A673 (cell line): ENCODE results near the gene MBL2.

Source experiments
- EZH2 ChIP-seq: fragments of 200-600 bp; sonication (generic); IDR thresholded peaks from 2 replicates; pipeline ENCODE4 v1.6.1; 2017; ENCODE audit warnings: borderline replicate concordance, low read depth, mild to moderate bottlenecking, mixed read lengths, antibody characterized with exemption, low read length; ENCODE audit not compliant: poor library complexity, severe bottlenecking
- TF ChIP-seq, protein P1 (sequence below): fragments of 300-800, 200-600 bp; sonication (generic); conservative IDR thresholded peaks from 2 replicates; pipeline ENCODE4 v1.5.1; 2017; ENCODE audit warnings: low read depth, mild to moderate bottlenecking, antibody characterized with exemption, low read length, moderate library complexity, mixed read lengths

GRCh38 chr10:52738951-52739350 is 33.6 kb downstream of the MBL2 start:
- TF ChIP-seq EZH2: no peak
- TF ChIP-seq, protein P1, sequence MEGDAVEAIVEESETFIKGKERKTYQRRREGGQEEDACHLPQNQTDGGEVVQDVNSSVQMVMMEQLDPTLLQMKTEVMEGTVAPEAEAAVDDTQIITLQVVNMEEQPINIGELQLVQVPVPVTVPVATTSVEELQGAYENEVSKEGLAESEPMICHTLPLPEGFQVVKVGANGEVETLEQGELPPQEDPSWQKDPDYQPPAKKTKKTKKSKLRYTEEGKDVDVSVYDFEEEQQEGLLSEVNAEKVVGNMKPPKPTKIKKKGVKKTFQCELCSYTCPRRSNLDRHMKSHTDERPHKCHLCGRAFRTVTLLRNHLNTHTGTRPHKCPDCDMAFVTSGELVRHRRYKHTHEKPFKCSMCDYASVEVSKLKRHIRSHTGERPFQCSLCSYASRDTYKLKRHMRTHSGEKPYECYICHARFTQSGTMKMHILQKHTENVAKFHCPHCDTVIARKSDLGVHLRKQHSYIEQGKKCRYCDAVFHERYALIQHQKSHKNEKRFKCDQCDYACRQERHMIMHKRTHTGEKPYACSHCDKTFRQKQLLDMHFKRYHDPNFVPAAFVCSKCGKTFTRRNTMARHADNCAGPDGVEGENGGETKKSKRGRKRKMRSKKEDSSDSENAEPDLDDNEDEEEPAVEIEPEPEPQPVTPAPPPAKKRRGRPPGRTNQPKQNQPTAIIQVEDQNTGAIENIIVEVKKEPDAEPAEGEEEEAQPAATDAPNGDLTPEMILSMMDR: no peak
